Left colon (tissue), 2 donors: ENCODE measurements around the gene CRADD. TPM values are rescaled to one million over a fixed set of nuclear protein-coding genes. Genes with fewer than 3 reads are reported as not detected.
"Not testable (repeated sequence)": the region's sequence is repeated elsewhere in the genome, so short reads cannot be mapped to it uniquely, and the experiment has no call there.

Experiments used
- ATAC-seq: fragments of 200-7000 bp; cut with Tn5 transposase; one replicate; pipeline ENCODE4 v1.9.1; 2020; ENCODE audit warnings: mild to moderate bottlenecking, moderate library complexity
- DNase-seq, 2 donors: peaks; one replicate each; pipeline ENCODE4 v3.0.0-alpha.2; 2020
- intact Hi-C, 2 donors: fragments of 100-400 bp; cut with DNase I in 1 of 2; cut with micrococcal nuclease in 1 of 2; formaldehyde crosslinking; loops; one replicate each; pipeline versions ENCODE4 v1.11.2 to v1.14.0; 2022; cut with DNase I, micrococcal nuclease
- total RNA-seq, 2 donors: library from RNA; stranded (reverse); fragmentation: NEBNext Ultra II Directional; extraction: Animal tissue kit (Norgen Biotek cat#: 25700); gene quantifications; one replicate each; pipeline ENCODE4 v1.2.1, GENCODE V29; 2021
- donor health status: DM: no; HTN: no; CAD: no.
- donor health status: DM: yes; HTN: yes; CAD: no.

CRADD gene
- total RNA-seq, 2 donors from 2014 or later, result 22.1 to 27.6 TPM

DNA sequence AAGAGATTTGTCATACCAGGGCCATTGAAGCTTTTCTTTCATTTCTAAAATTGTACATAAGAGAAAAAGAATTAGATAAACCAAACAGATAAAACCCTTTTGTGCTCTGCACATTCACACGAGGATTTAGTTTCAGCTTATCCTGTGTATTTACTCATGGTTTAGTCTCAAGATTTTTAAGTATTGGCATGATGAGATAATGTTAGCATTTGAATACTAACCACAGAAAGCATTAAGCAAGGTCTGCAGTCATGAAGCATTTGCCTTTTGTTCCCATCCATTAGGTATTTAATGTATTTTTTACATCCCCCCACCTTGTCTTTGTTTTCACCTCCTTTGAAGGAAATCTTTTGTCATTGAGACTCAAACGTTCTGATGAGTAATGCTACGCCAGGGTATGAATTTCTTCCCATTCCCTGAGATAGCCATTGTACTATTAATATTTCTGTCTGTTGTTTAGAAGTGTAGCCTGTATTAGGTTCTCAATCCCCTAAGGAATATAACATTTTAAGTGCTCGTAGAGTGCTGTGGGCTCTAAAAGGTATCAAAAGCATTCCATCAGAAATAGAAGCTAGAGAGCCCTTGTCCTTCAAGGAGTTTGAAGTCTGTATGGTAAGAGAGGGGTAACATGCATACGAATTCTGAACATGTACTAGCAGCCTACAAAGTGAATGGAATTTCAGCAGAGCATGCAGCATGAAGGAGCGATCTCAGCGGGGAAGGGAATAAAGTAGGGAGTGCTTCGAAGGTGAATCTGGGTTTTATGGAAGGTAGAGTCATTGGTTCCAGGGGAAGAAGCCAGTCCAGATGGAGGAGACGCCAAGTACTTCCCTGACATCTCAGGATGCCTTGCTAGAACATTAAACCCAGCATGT is 22.3 kb downstream of the CRADD start:
- DNase-seq (no peak), ATAC-seq (no peak)
- intact Hi-C loops, result no loop called here

DNA sequence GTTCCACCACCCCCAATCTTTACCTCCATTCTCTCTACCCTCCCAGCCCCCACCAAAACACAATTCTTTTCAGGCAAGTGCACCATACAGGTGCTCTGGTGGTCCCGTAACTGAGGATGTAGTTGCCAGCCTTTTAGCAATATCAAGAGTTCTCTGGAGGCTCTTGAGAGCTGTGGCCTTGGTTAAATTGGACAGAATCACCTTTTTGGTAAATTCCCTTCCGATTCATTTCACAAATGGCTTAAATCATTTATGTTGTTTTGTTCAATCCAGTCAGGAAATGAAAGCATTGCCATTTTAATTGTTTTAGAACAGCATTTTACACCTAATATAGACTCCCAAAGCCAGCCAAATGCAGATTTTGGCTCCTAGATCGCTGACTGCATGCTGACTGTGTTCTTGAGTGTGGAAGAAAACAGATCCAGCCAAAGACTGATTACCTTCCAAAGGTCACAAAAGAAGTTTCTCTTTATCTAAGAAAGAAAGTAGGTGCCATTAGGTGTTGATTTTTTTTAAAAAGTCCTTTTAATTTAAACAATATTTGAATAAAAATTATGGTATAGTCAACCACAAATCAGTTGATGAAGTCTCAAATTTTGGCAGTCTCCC is 25.6 kb downstream of the CRADD start:
- ATAC-seq (no peak), DNase-seq (no peak)
- intact Hi-C loops, result no loop called here

DNA sequence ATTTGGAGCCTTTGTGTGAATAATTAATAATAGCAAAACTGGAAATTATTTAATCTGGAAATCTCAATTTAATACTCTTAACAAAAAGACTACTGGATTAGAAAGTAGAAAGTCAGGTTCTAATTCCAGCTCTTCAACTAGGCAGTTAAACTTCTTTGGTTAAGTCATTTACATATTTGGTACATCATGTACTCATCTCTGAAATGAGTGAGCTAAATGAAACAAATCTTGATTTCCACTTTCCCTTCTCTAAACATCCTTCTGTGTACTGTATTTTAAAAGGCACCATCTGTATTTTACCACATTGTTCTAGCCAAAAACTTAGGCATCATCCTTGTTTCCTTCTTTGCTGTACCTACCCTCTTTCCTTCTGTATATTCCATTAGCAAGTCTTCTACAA is 26.9 kb downstream of the CRADD start:
- intact Hi-C loops, result no loop called here
- no peak for ATAC-seq

DNA sequence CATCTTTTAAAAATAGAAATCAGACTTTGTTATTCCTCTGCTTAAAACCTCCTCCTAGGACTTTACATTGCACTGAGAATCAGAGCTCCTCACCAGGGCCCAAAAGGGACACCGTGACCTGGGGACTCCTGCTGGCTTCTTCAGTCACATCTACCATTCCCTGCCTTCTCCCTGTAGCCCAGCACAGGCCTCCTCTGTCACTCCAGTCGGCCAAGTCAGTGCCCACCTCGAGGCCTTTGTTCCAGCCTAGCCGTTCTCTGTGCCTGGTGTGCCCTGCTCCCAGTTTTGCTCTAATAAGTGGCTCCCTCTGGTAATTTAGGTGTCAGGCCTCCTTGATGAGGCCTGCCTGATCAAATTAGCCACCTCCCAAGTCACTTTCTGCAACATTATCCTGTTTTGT is 27.4 kb downstream of the CRADD start:
- no peak for DNase-seq
- ATAC-seq, result no peak
- intact Hi-C loops, result no loop called here

More for the DNA sequence above, 26.9 kb downstream of the CRADD start:
- no peak for DNase-seq

DNA sequence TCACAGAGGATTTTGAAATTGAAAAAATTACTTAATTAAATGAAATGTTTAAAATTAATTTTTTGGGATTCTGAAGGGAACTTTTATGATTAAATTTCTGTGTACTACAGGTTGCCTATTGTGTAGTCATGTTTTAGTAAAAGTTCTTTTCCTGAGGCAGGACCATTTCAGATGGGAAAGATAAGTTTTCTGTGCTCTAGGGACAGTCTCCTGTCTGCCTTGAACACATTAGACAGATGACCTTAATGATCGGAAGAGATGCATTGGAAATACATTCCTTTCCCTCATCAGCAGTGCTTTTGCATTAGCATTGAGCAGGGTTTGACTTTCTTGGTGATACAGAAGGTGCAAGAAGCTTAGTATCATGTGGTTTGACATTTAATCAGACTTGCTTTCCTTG is 28.1 kb downstream of the CRADD start:
- ATAC-seq (no peak), DNase-seq (no peak)
- intact Hi-C loops, result no loop called here

DNA sequence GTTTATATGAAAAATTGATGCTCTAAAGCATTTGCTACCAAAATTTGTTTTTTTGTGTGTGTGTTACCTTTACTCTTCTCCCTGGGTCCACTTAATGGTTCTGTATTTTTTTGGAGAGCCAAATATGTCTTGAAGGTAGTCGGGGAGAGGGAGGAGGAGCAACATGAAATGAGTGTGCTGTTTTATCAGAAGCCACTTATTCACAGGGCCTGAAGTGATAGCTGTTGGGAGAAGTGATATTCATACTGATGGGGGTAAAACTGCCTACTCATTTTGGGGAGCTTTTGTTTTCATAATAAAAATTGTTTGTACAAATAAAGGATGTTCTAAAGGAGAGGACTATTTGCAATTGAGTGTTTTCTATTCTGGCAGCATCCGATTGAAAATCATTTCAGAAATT is 29.2 kb downstream of the CRADD start:
- DNase-seq (no peak), ATAC-seq (no peak)
- intact Hi-C loops, result no loop called here

DNA sequence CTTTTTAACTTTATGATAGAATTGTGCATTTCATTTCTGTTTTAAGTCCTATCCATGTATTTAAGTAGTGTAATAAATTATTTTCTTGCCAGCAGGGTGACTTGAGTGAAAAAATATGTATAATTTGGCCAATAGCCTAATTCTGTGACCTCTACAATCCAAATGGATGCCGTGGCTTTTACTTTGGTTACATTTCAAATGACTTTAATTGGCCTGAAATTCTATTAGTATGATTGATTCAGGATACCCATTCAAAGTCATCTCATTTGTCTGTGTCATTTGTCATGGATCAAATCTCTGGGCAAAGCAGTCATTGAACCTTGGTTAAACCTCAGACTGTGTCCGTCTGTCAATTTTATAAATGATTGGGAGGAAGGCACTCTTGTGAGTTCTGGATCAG is 29.6 kb downstream of the CRADD start:
- DNase-seq (no peak), ATAC-seq (no peak)
- intact Hi-C loops, result no loop called here

DNA sequence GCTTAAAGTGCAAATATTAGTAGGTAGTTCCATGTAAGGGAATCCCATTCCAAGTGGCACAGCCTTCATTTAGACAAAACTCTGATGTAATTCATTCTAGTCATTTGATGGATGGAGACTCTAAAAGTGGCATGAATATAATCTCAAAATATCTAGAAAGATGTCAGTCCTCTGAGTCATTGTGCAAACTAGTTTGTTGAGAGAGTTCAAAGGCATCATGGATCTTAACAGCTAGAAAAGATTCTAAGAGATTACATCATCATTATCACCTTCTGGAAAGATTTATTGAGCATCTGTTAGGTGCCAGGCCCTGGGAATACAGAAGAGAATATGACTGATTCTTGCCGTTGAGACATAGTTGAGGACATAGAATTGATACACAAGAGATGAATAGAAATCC is 30.7 kb downstream of the CRADD start:
- ATAC-seq (no peak), DNase-seq (no peak)
- intact Hi-C loops, result no loop called here

DNA sequence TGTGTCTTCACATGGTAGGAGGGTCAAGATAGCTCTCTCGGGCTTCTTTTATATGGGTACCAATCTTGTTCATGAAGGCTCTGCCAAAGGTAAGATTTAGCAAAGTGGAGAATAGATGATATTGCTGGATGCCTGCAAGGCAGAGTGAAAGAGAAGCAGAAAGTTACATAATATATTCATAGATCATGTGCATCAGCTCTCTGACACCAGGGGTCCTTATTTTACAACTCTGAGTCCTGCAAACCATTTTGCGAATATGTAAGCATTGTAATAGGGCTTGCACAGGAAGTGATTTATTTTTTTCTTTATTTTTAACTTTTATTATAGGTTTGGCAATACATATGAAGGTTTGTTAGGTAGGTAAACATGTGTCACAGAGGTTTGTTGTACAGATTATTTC is 31.8 kb downstream of the CRADD start:
- intact Hi-C loops, result no loop called here
- ATAC-seq, result no peak
- DNase-seq, result no peak

DNA sequence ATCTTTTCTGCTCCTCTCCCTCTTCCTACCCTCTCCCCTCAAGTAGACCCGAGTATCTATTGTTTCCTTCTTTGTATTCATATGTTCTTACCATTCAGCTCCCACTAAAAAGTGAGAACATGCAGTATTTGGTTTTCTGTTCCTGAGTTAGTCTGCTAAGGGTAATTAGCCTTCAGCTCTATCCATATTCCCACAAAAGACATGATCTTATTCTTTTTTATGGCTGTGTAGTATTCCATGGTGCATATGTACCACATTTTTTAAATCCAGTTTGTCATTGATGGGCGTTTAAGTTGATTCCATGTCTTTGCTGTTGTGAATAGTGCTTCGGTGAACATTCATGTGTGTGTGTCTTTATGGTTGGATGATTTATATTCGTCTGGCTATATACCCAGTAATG is 32.2 kb downstream of the CRADD start:
- DNase-seq (no peak), ATAC-seq (no peak)
- intact Hi-C loops, result no loop called here

DNA sequence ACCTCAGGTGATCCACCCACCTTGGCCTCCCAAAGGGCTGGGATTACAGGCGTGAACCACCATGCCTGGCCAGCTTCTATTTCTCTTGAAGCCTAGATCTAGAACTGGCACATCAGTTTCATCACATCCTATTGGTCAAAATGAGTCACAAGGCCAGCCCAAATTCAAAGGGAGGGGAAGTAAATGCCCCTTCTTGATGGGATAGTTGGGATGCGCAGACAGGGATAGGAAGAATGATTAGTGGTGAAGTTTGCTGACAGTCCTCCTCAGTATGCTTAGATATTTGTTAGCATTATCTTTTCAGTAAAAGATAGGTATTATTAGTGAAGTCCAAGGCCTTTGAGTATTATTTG is 33.4 kb downstream of the CRADD start:
- no peak for ATAC-seq
- intact Hi-C loops, result no loop called here
- no peak for DNase-seq

DNA sequence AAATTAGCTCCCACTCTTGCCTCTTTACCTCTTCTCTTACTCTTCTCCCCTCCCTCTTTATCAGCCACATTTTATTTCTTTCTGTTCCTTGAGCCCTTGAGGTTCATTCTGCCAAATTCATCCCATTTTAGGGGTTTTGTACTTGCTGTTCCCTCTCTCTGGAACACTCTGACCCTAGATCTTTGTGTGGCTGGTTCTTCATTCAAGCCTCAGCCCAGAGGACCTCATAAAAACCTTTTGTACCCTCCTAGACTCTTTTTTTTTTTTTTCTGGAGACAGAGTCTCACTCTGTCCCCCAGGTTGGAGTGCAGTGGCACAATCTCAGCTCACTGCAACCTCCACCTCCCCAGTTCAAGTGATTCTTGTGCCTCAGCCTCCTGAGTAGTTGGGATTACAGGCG is 34.3 kb downstream of the CRADD start:
- peak in 1 of 2 donors; percentile 25 for DNase-seq
- intact Hi-C loops, result not testable (repeated sequence)
- peak; percentile 7 for ATAC-seq

DNA sequence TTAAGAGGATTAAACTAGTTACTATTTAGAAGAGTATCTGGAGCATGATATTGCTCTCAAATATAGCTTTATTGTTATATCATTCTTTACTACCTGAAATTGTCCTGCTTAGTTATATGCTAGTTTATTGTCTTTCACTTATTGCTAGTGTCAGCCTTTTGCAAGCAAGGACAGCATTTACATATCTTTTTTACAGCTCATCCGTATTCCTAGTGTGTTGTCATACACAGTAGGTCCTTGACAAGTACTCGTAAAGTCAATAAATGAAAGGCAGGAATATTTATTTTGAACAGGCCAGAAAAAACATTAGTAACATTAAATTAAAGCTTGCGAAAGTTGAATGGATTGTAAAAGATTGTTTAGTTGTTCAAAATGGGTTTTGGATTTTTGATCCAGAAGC is 35.0 kb downstream of the CRADD start:
- ATAC-seq (peak; percentile 96), DNase-seq (no peak)
- intact Hi-C loops, result no loop called here

DNA sequence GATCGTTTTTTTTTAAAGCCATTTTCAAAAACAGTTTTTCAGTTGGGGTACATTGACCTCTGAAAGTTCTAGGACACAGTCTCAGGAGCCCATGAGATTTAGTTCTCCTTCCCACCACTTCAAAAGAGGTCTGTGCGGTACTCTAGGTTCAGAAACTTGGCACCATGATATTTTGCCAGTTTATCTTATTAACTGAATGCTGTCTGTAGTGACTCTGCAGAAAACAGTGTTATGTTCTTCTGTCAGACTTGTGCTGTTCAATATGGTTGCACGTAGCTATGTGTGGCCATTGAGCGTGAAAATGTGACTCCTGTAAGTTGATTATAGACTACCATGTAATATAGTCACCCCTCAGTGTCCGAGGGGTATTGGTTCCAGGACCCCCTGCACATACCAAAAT is 35.9 kb downstream of the CRADD start:
- intact Hi-C loops, result no loop called here
- ATAC-seq (no peak), DNase-seq (no peak)

DNA sequence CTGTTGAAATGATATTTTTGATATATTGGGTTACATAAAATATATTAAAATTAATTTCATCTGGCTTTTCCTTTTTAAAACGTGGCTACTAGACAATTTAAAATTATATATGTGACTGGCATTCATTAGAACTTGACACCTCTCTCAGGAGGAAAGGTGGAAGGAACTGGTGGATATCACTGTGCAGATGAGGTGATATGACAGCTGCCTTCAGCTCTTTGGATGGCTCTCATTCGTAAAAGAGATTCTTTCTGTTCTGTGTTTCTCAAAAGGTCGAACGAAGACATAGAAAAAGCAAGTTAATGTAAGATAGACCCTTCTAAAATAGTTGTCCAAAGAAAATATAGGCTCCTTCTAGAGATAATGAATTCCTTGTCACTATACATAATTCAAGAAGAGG is 36.6 kb downstream of the CRADD start:
- ATAC-seq, result no peak
- DNase-seq, result no peak
- intact Hi-C loops, result no loop called here

DNA sequence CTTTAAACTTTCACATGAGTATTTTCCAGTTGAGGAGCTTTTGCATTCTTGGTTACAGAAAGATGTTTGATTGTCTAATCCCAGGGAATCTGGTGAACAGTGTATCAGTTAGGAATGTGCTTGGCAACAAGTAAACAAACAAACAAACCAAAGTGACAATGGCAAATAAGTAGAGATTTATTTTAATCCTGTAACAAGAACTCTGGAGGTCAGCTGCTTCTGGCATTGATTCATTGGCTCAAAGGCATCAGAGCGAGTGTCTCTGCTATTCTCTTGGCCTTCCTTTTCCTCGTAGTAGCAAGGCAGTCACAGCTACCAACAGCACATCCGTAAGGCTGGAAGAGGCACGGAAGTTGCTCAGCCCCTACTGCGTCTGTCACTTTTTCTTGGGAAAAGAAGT is 37.2 kb downstream of the CRADD start:
- DNase-seq, result no peak
- no peak for ATAC-seq
- intact Hi-C loops, result no loop called here

DNA sequence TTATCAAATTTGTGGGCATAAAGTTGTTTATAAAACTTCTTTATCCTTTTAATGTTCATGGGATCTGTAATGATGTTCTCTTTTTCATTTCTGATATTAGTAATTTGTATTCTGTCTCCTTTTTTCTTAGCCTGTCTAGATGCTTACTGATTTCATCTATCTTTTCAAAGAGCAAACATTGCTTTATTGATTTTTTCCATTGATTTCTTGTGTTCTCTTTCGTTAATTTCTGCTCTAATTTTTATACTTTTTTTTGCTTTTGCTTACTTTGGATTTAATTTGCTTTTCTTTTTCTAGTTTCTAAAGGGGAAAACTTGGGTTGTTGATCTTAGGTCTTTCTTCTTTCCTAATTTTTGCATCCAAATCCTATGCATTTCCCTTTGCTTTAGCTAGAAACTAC is 42.5 kb downstream of the CRADD start:
- intact Hi-C loops, result no loop called here
- ATAC-seq (no peak), DNase-seq (no peak)

DNA sequence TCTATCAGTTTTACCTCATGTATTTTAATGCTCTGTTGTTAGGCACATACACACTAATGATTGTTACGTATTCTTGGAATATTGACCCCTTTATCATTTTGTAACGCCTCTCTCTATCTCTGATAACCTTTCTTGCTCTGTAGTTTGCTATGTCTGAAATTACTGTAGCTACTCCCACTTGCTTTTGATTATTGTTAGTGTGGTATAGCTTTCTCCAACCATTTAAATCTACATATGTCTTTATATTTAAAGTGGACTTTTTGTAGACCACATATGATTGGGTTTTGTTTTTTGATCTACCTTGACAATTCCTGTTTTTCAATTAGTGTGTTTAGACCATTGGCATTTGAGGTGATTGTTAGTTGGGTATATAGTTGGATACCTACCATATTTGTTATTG is 43.4 kb downstream of the CRADD start:
- no peak for ATAC-seq
- intact Hi-C loops, result no loop called here

DNA sequence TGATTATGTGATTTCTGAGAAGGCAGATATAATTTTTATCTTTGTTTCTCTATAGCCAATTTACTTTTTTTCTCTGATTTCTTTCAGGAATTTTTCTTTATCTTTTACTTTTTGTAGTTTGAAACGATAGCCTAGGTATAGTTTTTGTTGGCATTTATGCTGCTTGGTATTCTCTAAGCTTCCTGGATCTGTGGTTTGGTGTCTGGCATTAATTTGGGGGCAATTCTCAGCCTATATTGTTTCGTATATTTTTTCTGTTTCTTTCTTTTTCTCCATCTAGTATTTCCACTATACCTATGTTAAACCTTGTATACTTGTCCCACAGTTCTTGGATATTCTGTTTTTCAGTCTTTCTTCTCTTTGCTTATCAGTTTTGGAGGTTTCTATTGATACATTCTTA is 45.0 kb downstream of the CRADD start:
- intact Hi-C loops, result no loop called here
- ATAC-seq (no peak), DNase-seq (no peak)

More for the DNA sequence above, 43.4 kb downstream of the CRADD start:
- no peak for DNase-seq

DNA sequence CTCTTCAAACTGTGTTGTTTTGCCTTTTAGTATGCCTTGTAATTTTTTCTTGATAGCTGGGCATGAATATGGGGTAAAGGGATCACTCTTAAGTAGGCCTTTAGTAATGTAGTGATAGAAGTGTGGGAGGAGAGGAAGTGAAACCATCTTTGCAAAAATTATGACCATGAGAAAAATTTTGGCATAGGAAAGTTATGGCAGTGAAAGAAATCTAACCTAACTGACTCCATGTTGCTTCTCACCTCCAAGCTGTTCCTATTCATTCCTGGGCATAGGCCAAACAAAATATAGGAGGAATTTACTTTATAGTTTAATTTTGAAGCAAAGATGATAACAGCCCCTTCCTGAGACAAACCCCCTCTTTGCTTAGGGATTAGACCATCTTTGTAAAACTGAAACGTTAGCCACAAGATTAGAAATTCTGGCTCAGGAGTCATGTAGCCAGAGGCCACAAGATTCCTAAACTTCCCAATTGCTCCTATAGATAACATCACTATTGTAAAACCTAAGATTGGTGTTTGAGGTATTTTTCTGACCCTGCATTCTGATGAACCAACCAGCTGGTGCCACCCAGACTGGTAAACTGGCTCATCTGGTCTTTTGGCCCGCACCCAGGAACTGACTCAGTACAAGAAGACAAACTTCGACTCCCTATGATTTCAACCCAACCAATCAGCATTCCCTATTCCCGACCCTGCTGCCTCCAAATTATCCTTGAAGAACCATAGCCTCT is 45.8 kb downstream of the CRADD start:
- ATAC-seq (no peak), DNase-seq (no peak)
- intact Hi-C loops, result no loop called here
